22Rv1 (cell line): ENCODE measurements around the gene MR1.

Source experiments
- ZFX ChIP-seq: fragments of 450-650 bp; IDR thresholded peaks from 2 replicates; pipeline ENCODE4 v1.6.1; 2017; ENCODE audit warnings: antibody characterized with exemption, borderline replicate concordance
- TF ChIP-seq, protein P1 (sequence below): fragments of 450-650 bp; IDR thresholded peaks from 2 replicates; pipeline ENCODE4 v1.5.1; 2017; ENCODE audit warnings: mild to moderate bottlenecking

DNA sequence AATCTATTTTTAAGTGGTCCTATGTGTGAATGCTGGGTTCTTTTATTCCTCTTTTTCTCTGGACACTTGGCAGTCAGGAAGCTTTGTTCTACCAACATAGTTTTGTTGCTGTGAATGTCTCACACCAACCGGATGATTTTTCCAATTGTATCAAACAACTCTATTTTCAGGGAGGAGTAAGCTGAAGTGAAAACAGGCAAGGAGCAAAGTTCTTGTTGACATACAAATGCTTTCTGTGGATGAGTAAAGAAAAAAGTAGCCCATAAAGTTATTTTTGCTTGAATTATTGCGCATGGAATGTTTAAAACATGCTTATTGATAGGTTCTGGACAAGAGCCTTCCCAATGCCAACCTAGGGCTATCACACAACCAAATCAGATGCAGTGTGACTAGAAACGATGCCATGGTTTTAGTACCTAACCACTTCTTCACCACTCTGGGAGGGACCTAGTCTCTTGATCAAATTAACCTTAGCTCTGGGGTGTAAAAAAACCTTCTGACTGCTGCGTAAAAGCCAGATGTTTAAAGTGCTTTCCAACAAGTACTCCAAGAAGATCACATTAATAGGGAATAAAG is 59.2 kb downstream of the MR1 start:
- TF ChIP-seq, protein P1, sequence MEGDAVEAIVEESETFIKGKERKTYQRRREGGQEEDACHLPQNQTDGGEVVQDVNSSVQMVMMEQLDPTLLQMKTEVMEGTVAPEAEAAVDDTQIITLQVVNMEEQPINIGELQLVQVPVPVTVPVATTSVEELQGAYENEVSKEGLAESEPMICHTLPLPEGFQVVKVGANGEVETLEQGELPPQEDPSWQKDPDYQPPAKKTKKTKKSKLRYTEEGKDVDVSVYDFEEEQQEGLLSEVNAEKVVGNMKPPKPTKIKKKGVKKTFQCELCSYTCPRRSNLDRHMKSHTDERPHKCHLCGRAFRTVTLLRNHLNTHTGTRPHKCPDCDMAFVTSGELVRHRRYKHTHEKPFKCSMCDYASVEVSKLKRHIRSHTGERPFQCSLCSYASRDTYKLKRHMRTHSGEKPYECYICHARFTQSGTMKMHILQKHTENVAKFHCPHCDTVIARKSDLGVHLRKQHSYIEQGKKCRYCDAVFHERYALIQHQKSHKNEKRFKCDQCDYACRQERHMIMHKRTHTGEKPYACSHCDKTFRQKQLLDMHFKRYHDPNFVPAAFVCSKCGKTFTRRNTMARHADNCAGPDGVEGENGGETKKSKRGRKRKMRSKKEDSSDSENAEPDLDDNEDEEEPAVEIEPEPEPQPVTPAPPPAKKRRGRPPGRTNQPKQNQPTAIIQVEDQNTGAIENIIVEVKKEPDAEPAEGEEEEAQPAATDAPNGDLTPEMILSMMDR, result no peak
- no peak for TF ChIP-seq ZFX
